GM06990 (cell line): ENCODE results near the gene FHAD1.

Experiments
- DNase-seq: peaks from one replicate; pipeline ENCODE4 v3.0.0-alpha.2; 2011; ENCODE audit not compliant: insufficient read length; ENCODE audit errors: extremely low read depth
- H3K27me3 ChIP-seq: replicated peaks from 2 replicates; pipeline ENCODE4 v1.6.0; 2011; ENCODE audit warnings: low read length; ENCODE audit not compliant: control insufficient read depth, insufficient read depth
- H3K36me3 ChIP-seq: 2 replicates; pipeline ENCODE4 v1.5.1; 2011; ENCODE audit warnings: low read length; ENCODE audit not compliant: control insufficient read depth, insufficient read depth
- H3K4me3 ChIP-seq: replicated peaks from 2 replicates; pipeline ENCODE4 v1.5.1; 2011; ENCODE audit warnings: low read depth, mild to moderate bottlenecking, control low read depth, low read length
- TF ChIP-seq, protein P1 (sequence below): IDR thresholded peaks from 2 replicates; pipeline ENCODE4 v1.5.1; 2011; ENCODE audit warnings: low read length, control low read depth, mild to moderate bottlenecking, inconsistent platforms; ENCODE audit not compliant: insufficient read depth, poor library complexity, severe bottlenecking

The FHAD1 gene

DNA sequence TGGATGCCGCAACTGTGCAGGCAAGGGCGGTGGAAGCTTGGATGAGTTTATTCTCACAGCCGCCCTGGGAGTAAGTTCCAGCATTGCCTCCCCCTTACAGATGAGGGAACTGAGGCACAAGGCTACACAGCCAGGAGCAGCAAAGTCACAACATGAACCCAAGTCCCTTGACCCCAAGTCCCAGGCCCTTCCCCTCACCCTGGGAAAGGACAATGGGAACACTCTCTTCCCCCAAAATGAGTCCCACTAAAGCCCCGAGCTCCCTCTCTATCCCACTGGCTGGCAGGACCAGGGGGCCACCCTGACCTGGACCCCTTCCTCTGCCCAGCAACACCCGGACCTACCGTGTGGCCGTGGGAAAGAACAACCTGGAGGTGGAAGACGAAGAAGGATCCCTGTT, 195.1 kb downstream of the FHAD1 start:
- Histone ChIP-seq H3K4me3 (no peak overlapping the region), H3K36me3 (no peaks in the 10 kb centered on the region), H3K27me3 (no peaks in the 10 kb centered on the region)
- no peak for DNase-seq
- TF ChIP-seq, protein P1, sequence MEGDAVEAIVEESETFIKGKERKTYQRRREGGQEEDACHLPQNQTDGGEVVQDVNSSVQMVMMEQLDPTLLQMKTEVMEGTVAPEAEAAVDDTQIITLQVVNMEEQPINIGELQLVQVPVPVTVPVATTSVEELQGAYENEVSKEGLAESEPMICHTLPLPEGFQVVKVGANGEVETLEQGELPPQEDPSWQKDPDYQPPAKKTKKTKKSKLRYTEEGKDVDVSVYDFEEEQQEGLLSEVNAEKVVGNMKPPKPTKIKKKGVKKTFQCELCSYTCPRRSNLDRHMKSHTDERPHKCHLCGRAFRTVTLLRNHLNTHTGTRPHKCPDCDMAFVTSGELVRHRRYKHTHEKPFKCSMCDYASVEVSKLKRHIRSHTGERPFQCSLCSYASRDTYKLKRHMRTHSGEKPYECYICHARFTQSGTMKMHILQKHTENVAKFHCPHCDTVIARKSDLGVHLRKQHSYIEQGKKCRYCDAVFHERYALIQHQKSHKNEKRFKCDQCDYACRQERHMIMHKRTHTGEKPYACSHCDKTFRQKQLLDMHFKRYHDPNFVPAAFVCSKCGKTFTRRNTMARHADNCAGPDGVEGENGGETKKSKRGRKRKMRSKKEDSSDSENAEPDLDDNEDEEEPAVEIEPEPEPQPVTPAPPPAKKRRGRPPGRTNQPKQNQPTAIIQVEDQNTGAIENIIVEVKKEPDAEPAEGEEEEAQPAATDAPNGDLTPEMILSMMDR, result no peak

DNA sequence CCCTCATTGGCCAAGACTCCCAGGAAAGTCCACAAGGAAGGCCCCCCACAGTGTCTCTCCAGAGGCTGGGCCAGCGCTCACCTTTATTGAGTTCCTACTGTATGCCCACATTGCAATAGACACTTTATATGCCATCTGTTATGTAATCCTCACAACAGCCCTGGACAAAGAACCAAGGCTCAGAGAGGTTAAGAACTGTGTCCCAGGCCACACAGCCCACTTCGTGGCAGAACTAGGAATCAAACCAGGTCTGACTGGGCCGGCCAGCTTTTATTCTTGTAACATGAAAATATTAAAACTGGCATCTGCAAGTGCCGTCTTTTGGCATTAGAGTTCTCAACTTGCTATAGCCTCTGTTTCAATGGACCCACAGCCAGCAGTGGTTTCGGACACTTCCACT, 195.7 kb downstream of the FHAD1 start:
- H3K27me3 ChIP-seq, result no peaks in the 10 kb centered on the region
- H3K4me3 ChIP-seq, result no peak overlapping the region
- no peaks in the 10 kb centered on the region for H3K36me3 ChIP-seq
- no peak for DNase-seq
- TF ChIP-seq, protein P1, result no peak

DNA sequence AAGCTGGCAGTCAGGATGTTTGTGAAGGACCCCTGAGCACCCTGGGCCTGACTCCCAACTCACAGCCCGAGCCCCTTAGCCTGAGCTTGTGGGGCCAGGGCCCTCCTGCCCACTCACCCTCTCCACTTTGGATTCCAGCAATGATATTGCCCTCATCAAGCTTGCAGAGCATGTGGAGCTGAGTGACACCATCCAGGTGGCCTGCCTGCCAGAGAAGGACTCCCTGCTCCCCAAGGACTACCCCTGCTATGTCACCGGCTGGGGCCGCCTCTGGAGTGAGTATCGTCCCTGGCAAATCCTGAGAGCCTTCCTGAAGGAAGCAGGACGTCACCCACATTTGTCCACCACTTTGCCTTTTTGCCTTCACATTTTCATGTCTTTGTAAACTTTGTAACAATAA, 196.3 kb downstream of the FHAD1 start:
- H3K36me3 ChIP-seq, result no peaks in the 10 kb centered on the region
- no peaks in the 10 kb centered on the region for H3K27me3 ChIP-seq
- TF ChIP-seq, protein P1, result no peak
- DNase-seq, result no peak
- no peak overlapping the region for H3K4me3 ChIP-seq

DNA sequence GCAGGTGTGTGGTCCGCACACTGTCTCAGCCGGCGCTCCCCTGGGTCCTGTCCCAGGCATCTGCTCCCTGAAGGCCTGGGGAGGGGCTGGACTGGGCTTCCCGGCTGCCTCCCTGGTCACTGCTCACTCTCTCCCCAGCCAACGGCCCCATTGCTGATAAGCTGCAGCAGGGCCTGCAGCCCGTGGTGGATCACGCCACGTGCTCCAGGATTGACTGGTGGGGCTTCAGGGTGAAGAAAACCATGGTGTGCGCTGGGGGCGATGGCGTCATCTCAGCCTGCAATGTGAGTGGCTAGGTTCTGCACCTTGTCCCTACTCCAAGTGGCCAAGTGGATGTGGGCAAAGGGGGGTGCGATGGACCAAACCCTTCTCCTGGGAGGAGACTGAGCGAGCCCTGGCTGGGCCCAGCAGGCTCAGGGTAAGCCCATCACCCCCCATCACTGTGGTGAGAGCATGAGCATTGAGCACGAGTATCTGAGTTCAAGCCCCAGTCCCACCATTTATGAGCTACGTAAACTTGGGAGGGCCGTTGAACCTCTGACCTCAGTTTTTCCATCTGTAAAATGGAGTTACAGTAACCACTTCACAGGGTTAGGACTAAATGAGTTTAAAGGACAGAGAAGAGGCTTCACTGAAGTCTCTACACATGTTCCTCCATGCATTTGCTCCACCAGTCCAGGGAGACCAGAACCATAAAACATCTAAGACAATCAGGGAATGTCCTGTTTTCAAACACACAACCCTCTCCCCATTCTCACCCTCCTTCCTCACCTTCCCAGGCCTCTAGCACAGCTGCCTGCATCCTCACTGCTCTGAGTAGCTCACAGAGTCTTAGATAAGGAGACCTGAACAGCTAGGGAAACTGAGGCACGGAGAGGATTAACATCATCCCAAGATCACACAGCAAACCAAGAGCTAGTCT, 197.7 kb downstream of the FHAD1 start:
- TF ChIP-seq, protein P1, result no peak
- DNase-seq, result no peak
- Histone ChIP-seq H3K36me3 (no peaks in the 10 kb centered on the region), H3K27me3 (no peaks in the 10 kb centered on the region), H3K4me3 (no peak overlapping the region)

DNA sequence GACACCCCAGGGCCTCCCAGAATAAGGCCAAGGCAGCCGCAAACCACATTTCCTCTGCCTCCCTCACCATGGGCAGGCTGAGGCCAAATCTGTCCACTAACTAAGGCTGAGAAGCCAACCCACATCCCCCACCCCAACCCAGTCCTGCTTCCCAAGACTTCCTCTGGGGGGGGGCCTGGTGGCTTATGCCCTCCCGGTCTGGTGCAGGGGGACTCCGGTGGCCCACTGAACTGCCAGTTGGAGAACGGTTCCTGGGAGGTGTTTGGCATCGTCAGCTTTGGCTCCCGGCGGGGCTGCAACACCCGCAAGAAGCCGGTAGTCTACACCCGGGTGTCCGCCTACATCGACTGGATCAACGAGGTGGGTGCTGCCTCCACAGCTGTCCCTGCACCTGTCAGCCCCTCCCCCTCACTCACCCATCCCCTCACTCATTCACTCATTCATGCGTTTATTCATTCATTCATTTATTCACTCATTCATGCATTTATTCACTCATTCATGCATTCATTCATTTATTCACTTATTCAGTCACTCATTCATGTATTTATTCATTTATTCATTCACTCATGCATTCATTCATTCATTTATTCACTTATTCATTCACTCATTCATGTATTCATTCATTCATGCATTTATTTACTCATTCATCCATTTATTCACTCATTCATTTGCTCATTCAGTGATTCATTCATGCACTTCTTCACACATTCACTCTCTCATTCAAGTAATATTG, 198.5 kb downstream of the FHAD1 start:
- H3K4me3 ChIP-seq, result no peak overlapping the region
- TF ChIP-seq, protein P1, result no peak
- H3K27me3 ChIP-seq, result no peaks in the 10 kb centered on the region

More for the DNA sequence above, 198.5 kb downstream of the FHAD1 start:
- no peak for DNase-seq
- no peaks in the 10 kb centered on the region for H3K36me3 ChIP-seq
